Measurements from ENCODE around the gene NCBP3. TPM values are rescaled to one million over a fixed set of nuclear protein-coding genes. Genes with fewer than 3 reads are reported as not detected.

The NCBP3 gene
- total and polyA plus RNA-seq, 8 donors: 7.6 to 40.6 (median 23.6) TPM

DNA sequence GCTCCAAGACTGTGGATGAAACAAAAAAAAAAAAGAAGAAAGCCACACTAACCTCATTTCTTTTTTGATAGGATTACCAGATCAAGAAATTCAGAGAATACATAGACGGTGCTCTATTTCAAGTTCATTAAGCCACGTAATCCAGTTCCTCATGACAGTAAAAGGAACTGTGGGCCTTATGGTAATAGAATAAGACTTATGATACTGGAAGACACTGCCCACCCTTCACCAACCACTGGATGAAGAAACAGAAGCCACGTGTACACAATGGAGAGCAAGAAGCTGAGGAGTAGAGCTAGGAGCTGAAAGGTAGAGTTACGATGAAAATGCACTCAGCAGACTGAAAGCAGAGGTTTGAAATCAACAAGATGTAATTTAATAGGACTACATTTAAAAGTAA, 11.2 kb downstream of the NCBP3 start:
- Histone ChIP-seq H3K27me3 (no peaks in the 10 kb centered on the region), H3K4me1 (peaks cover 8 to 42% (median 14%) of the 10 kb centered on the region in 4 donors), H3K27ac (no peak overlapping the region), H3K36me3 (peaks cover 15 to 78% (median 75%) of the 10 kb centered on the region in 4 donors), H3K4me3 (no peak overlapping the region), H3K9me3 (no peaks in the 10 kb centered on the region)
- 84 to 91% (median 88%) methylated on average over 4 of the region's 4 CpGs for WGBS, 5 donors
- intact Hi-C loops (cut with DNase I; ENCODE audit: low total_unique reads): no loop called here
- TF ChIP-seq POLR2AphosphoS5 (IDR thresholded peaks at IDR 0.05) (no peak), EP300 (IDR thresholded peaks at IDR 0.05) (no peak), POLR2A (IDR thresholded peaks at IDR 0.05) (no peak)
- TF ChIP-seq, protein P1, sequence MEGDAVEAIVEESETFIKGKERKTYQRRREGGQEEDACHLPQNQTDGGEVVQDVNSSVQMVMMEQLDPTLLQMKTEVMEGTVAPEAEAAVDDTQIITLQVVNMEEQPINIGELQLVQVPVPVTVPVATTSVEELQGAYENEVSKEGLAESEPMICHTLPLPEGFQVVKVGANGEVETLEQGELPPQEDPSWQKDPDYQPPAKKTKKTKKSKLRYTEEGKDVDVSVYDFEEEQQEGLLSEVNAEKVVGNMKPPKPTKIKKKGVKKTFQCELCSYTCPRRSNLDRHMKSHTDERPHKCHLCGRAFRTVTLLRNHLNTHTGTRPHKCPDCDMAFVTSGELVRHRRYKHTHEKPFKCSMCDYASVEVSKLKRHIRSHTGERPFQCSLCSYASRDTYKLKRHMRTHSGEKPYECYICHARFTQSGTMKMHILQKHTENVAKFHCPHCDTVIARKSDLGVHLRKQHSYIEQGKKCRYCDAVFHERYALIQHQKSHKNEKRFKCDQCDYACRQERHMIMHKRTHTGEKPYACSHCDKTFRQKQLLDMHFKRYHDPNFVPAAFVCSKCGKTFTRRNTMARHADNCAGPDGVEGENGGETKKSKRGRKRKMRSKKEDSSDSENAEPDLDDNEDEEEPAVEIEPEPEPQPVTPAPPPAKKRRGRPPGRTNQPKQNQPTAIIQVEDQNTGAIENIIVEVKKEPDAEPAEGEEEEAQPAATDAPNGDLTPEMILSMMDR (IDR thresholded peaks at IDR 0.05): no peak
- no peak for DNase-seq

DNA sequence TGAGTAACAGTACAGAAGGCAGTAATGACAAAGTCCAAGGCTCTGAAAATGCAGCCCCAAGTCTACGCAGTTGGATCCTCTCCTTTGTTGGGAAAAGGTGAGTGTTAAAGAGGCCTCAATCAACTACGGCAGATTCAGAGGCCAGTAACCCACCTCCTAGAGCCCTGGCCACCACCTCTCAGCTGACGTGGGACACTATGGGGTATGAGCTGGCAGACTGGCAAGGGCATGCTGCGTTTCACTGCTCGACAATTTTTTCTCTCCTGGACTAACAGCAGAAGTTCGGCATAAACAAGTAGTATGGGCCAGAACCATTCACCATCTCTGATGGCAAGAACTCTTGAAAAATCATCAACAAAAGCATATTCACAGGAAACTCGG, 17.2 kb downstream of the NCBP3 start:
- H3K4me3 ChIP-seq: no peak overlapping the region
- no peak for DNase-seq
- peaks cover 5 to 38% (median 19%) of the 10 kb centered on the region in 4 donors for H3K4me1 ChIP-seq
- WGBS, 5 donors: 80 to 88% (median 87%) methylated on average over 7 of the region's 7 CpGs
- intact Hi-C loops (cut with DNase I; ENCODE audit: low total_unique reads): no loop called here
- H3K27ac ChIP-seq: peak overlapping the region; percentile 17 to 69 (median 47)
- H3K9me3 ChIP-seq: no peaks in the 10 kb centered on the region
- peaks cover 17 to 78% (median 72%) of the 10 kb centered on the region in 4 donors for H3K36me3 ChIP-seq
- no peaks in the 10 kb centered on the region for H3K27me3 ChIP-seq
- TF ChIP-seq, protein P1 (IDR thresholded peaks at IDR 0.05): no peak
- no peak for TF ChIP-seq POLR2AphosphoS5 (IDR thresholded peaks at IDR 0.05)

DNA sequence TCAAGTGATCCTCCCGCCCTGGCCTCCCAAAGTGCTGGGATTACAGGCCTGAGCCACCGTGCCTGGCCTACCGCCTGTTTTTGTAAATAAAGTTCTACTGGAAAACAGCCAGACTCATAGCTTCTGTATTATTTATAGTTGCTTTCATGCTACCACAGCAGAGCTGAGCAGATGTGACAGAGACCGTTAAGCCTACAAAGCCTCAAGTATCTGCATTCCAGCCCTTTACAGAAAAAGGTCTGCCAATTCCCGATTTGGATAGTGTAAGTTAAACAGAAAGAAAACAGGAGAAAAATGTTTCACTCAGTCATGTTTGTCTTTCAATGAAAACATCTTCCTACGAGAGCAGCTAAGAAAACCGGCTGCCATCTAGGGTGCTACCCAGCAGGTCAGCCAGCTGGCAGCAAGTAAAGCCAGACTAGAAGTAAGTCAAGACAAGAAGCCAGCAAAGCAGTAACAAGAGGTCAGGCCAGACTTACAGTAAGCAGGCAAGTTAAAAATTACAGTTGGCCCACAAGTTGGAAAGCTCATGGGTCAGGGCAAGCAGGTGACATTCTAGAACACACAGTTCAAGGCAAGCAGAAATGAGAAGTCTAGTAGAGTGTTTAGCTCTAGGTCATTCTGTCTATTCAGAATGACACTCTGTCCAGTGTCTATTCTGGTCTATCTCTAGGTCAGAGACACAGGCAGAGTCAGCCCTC, 17.7 kb downstream of the NCBP3 start:
- 28 to 53% (median 37%) methylated on average over 7 of the region's 7 CpGs for WGBS, 5 donors
- intact Hi-C loops (cut with DNase I; ENCODE audit: low total_unique reads): no loop called here
- Histone ChIP-seq H3K36me3 (peaks cover 21 to 78% (median 72%) of the 10 kb centered on the region in 4 donors), H3K4me1 (peaks cover 5 to 38% (median 19%) of the 10 kb centered on the region in 4 donors), H3K9me3 (no peaks in the 10 kb centered on the region), H3K27ac (peak overlapping the region; percentile 29 to 69 (median 47)), H3K4me3 (no peak overlapping the region), H3K27me3 (no peaks in the 10 kb centered on the region)
- DNase-seq: peak; percentile 31 to 45
- TF ChIP-seq EP300 (IDR thresholded peaks at IDR 0.05) (no peak), POLR2AphosphoS5 (IDR thresholded peaks at IDR 0.05) (peak in 1 of 3 donors; percentile 25), POLR2A (IDR thresholded peaks at IDR 0.05) (no peak)
- TF ChIP-seq, protein P1 (IDR thresholded peaks at IDR 0.05): no peak

DNA sequence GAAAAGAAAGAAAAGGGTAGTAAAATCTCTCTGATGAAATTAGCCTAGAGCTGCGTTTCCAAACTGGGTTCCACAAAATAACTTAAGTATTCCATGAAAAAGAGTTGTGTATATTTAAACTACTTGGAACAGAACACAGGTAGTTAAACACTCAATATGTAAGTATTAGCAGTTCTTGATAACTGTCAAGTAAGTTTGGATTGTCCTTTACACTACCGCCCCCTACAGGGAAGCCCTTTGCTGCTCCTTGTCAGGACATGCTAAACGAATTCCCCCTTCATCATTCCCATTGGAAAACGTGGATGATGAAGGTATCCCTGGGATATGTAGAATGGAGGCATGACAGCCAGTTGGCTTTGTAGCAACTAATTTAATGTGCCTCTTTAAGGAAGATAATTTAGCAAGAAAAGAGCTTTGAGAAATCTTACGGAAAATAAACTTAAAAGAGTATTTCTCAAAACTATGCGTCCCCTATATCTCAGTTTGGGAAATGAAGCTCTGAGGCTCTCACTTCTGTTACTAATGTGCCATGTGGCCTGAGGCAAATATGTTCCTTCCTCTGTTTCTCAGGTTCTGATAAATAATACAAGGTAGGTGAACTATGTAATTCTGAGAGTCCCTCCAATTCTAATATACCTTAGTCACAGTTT, 18.8 kb downstream of the NCBP3 start:
- TF ChIP-seq POLR2AphosphoS5 (IDR thresholded peaks at IDR 0.05) (no peak), EP300 (IDR thresholded peaks at IDR 0.05) (no peak)
- TF ChIP-seq, protein P1 (IDR thresholded peaks at IDR 0.05): peak in 5 of 7 experiments; percentile 21 to 61 (median 48)
- Histone ChIP-seq H3K27me3 (no peaks in the 10 kb centered on the region), H3K27ac (peak overlapping the region in 2 of 5 donors; percentile 47 to 69), H3K9me3 (no peaks in the 10 kb centered on the region), H3K4me1 (peaks cover 5 to 38% (median 19%) of the 10 kb centered on the region in 4 donors), H3K36me3 (peaks cover 30 to 82% (median 77%) of the 10 kb centered on the region in 4 donors), H3K4me3 (no peak overlapping the region)
- peak; percentile 65 to 78 for DNase-seq
- WGBS, 5 donors: 47 to 55% (median 48%) methylated on average over 6 of the region's 6 CpGs
- intact Hi-C loops (cut with DNase I; ENCODE audit: low total_unique reads): no loop called here
